Keratinocyte (primary cell): ENCODE data around the gene MESD. TPM values are rescaled to one million over a fixed set of nuclear protein-coding genes. Genes with fewer than 3 reads are reported as not detected.

Experiments
- DNase-seq: peaks from one replicate; pipeline ENCODE4 v3.0.0-alpha.2; 2011; ENCODE audit warnings: low read depth, missing footprints, low spot score
- FAIRE-seq: peaks from 2 replicates; lab custom pipeline; 2011; peaks lifted over from hg19 to GRCh38; lab: Jason Lieb, UNC
- H2AFZ ChIP-seq: 2 replicates; pipeline ENCODE4 v1.6.0; 2012; ENCODE audit warnings: low read length, control low read depth, inconsistent platforms; ENCODE audit not compliant: control insufficient read depth
- H3K27ac ChIP-seq: 2 replicates; pipeline ENCODE4 v1.5.1; 2011; ENCODE audit warnings: low read length; ENCODE audit not compliant: control insufficient read depth, insufficient read depth
- H3K27me3 ChIP-seq: 3 replicates; pipeline ENCODE4 v1.6.0; 2011; ENCODE audit warnings: low read length; ENCODE audit not compliant: control insufficient read depth, insufficient read depth; ENCODE audit errors: extremely low read depth
- H3K36me3 ChIP-seq, 2 experiments: 2 replicates in 1 of 2; 3 replicates in 1 of 2; pipeline ENCODE4 v1.5.1; 2011; ENCODE audit warnings: low read length in 2 of 2, mild to moderate bottlenecking in 1 of 2; ENCODE audit not compliant: control insufficient read depth in 2 of 2, insufficient read depth in 2 of 2; ENCODE audit errors: extremely low read depth in 1 of 2
- H3K4me1 ChIP-seq: 3 replicates; pipeline ENCODE4 v1.5.1; 2011; ENCODE audit warnings: low read length; ENCODE audit not compliant: control insufficient read depth, insufficient read depth; ENCODE audit errors: extremely low read depth
- H3K4me2 ChIP-seq: 3 replicates; pipeline ENCODE4 v1.6.0; 2011; ENCODE audit warnings: low read depth, low read length; ENCODE audit not compliant: control insufficient read depth, insufficient read depth; ENCODE audit errors: extremely low read depth
- H3K4me3 ChIP-seq, 3 experiments: fragments of 200-600 bp in 1 of 3; sonication (generic) in 1 of 3; 2 replicates in 2 of 3; 3 replicates in 1 of 3; pipeline ENCODE4 v1.5.1; 2011 to 2016; ENCODE audit warnings: low read length in 3 of 3, mild to moderate bottlenecking in 3 of 3, control low read depth in 2 of 3, inconsistent platforms in 1 of 3, low read depth in 1 of 3, mixed read lengths in 1 of 3, mixed run types in 1 of 3, moderate library complexity in 1 of 3; ENCODE audit not compliant: control insufficient read depth in 2 of 3, insufficient read depth in 2 of 3; ENCODE audit errors: extremely low read depth in 1 of 3
- H3K79me2 ChIP-seq: 2 replicates; pipeline ENCODE4 v1.6.0; 2012; ENCODE audit warnings: low read length; ENCODE audit not compliant: control insufficient read depth, insufficient read depth
- H3K9ac ChIP-seq: 3 replicates; pipeline ENCODE4 v1.6.0; 2011; ENCODE audit warnings: low read length; ENCODE audit not compliant: control insufficient read depth, insufficient read depth; ENCODE audit errors: extremely low read depth
- H3K9me1 ChIP-seq: 3 replicates; pipeline ENCODE4 v1.6.0; 2011; ENCODE audit warnings: low read length; ENCODE audit not compliant: control insufficient read depth, insufficient read depth; ENCODE audit errors: extremely low read depth
- H3K9me3 ChIP-seq: 2 replicates; pipeline ENCODE4 v1.5.1; 2012; ENCODE audit warnings: low read depth, low read length; ENCODE audit not compliant: control insufficient read depth
- H4K20me1 ChIP-seq: 3 replicates; pipeline ENCODE4 v1.6.0; 2011; ENCODE audit warnings: low read length; ENCODE audit not compliant: control insufficient read depth, insufficient read depth; ENCODE audit errors: extremely low read depth
- CTCF ChIP-seq, 3 experiments: IDR thresholded peaks in 1 of 3; conservative IDR thresholded peaks in 1 of 3; optimal IDR thresholded peaks in 1 of 3; 2 replicates in 2 of 3; 3 replicates in 1 of 3; pipeline versions ENCODE3 to v1.5.1; 2011; ENCODE audit warnings: low read length in 3 of 3, mild to moderate bottlenecking in 3 of 3, moderate library complexity in 2 of 3, control low read depth in 1 of 3, inconsistent platforms in 1 of 3; ENCODE audit not compliant: insufficient read depth in 2 of 3; ENCODE audit errors: extremely low read depth in 1 of 3
- EZH2 ChIP-seq: IDR thresholded peaks from one replicate; pipeline ENCODE4 v1.6.1; 2012; ENCODE audit warnings: inconsistent platforms, mild to moderate bottlenecking, low read length, moderate library complexity
- dilution Hi-C: fragments of 300-500 bp; cut with MboI; formaldehyde crosslinking; loops from one replicate; pipeline ENCODE4 v1.7.0; 2020; ENCODE audit warnings: low sequenced_read_pairs; ENCODE audit not compliant: extremely low pct_ligation_motif_present
- polyA plus RNA-seq, 5 experiments: library from polyadenylated mRNA; depleted of rRNA in 3 of 5; stranded (reverse) in 3 of 5; stranded (forward) in 1 of 5; unstranded in 1 of 5; fragments of >200 nt; gene quantifications; 1 replicate in 1 of 5; 2 replicates in 3 of 5; 3 replicates in 1 of 5; pipeline versions ENCODE4 v1.2.1 to v1.2.3, GENCODE V29; 2011 to 2012; ENCODE audit warnings: missing spikeins in 2 of 5, low read depth in 1 of 5, low replicate concordance in 1 of 5

The MESD gene
- polyA plus RNA-seq, 1 donor (not counting 4 experiments of a cell fraction or from before 2014, with no cell fraction given), result 18.7 TPM

- H3K9ac ChIP-seq, result peak overlapping the region; percentile 28
- H3K79me2 ChIP-seq, result peaks cover 74% of the 10 kb centered on the region
- TF ChIP-seq CTCF (optimal IDR thresholded peaks at IDR 0.05 in 1 of 3, IDR thresholded peaks at IDR 0.05 in 1 of 3, conservative IDR thresholded peaks at IDR 0.05 in 1 of 3; ENCODE audit: extremely low read depth in 1 of 3, insufficient read depth in 2 of 3, low read length in 3 of 3), result no peak
- TF ChIP-seq EZH2, result no peak
- H2AFZ ChIP-seq, result peak overlapping the region; percentile 52
- peaks cover 3 to 20% of the 10 kb centered on the region in 2 experiments for H3K36me3 ChIP-seq
- DNase-seq (no peak), FAIRE-seq (peak; percentile 46)
- H3K4me3 ChIP-seq, result peak overlapping the region in 2 of 3 experiments; percentile 29 to 50
- no peaks in the 10 kb centered on the region for H3K27me3 ChIP-seq
- H3K9me3 ChIP-seq, result no peaks in the 10 kb centered on the region
- peak overlapping the region; percentile 83 for H3K4me2 ChIP-seq
- dilution Hi-C loops, result no loop called here
- H3K27ac ChIP-seq, result peak overlapping the region; percentile 23
- peaks cover 25% of the 10 kb centered on the region for H3K4me1 ChIP-seq
- peaks cover 6% of the 10 kb centered on the region for H4K20me1 ChIP-seq
- peaks cover 4% of the 10 kb centered on the region for H3K9me1 ChIP-seq
These were observed 4.8 kb downstream of the MESD start for GRCh38 chr15:80984856-80985255.

- FAIRE-seq (no peak), DNase-seq (no peak)
- no peaks in the 10 kb centered on the region for H3K27me3 ChIP-seq
- TF ChIP-seq CTCF (optimal IDR thresholded peaks at IDR 0.05 in 1 of 3, IDR thresholded peaks at IDR 0.05 in 1 of 3, conservative IDR thresholded peaks at IDR 0.05 in 1 of 3; ENCODE audit: extremely low read depth in 1 of 3, insufficient read depth in 2 of 3, low read length in 3 of 3), result no peak
- TF ChIP-seq EZH2, result no peak
- no peak overlapping the region for H3K27ac ChIP-seq
- H3K79me2 ChIP-seq, result peaks cover 57% of the 10 kb centered on the region
- H3K9me3 ChIP-seq, result no peaks in the 10 kb centered on the region
- H3K36me3 ChIP-seq, result peaks cover 3 to 30% of the 10 kb centered on the region in 2 experiments
- H4K20me1 ChIP-seq, result peaks cover 6% of the 10 kb centered on the region
- H3K4me1 ChIP-seq, result peaks cover 15% of the 10 kb centered on the region
- no peak overlapping the region for H3K9ac ChIP-seq
- dilution Hi-C loops, result no loop called here
- H3K4me3 ChIP-seq, result no peak overlapping the region
- H3K4me2 ChIP-seq, result no peak overlapping the region
- no peak overlapping the region for H2AFZ ChIP-seq
- peaks cover 4% of the 10 kb centered on the region for H3K9me1 ChIP-seq
These were observed 6.8 kb downstream of the MESD start for GRCh38 chr15:80982839-80983238.
